Stimulated activated CD8-positive, alpha-beta memory T cell treated with anti-CD3 and anti-CD28 coated beads, Interleukin-7, amount 100 ng/mL, for 1 hour (primary cell): ENCODE results near the gene GLYAT.

Source experiments
- DNase-seq, 2 donors: peaks; one replicate each; pipeline ENCODE4 v3.0.0-alpha.2; 2020; ENCODE audit warnings: low read depth in 2 of 2

The GLYAT gene

DNA sequence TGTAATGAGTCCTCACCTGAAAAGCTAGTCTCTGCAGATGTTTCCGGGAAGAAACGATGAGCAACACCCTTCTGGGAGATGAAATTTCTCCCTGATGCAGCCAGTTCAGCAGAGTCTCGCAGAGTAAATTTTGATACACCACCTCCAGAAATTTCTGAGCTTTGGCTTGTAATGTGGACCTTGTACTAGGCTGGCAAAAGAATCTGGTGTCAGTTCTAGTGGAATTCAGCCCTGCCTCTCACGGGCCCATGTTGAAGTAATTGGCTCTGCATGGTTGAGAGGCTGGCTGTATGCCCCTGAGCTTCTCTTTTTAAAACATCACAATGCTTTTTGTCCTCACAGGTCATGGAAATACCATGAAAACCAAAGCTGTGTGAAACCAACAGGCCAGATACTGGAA, at the start of gene GLYAT:
Gene GLYAT, minus strand, starts transcription at position 125 of the 400 bp plus-strand sequence. CDS start 7,447 bp downstream, outside the sequence.
- DNase-seq: no peak

- DNase-seq: no peak
Measured at GRCh38 chr11:58781345-58781744, 49.6 kb upstream of the GLYAT start.

GRCh38 chr11:58780578-58780977, 48.8 kb upstream of the GLYAT start:
- no peak for DNase-seq

DNA sequence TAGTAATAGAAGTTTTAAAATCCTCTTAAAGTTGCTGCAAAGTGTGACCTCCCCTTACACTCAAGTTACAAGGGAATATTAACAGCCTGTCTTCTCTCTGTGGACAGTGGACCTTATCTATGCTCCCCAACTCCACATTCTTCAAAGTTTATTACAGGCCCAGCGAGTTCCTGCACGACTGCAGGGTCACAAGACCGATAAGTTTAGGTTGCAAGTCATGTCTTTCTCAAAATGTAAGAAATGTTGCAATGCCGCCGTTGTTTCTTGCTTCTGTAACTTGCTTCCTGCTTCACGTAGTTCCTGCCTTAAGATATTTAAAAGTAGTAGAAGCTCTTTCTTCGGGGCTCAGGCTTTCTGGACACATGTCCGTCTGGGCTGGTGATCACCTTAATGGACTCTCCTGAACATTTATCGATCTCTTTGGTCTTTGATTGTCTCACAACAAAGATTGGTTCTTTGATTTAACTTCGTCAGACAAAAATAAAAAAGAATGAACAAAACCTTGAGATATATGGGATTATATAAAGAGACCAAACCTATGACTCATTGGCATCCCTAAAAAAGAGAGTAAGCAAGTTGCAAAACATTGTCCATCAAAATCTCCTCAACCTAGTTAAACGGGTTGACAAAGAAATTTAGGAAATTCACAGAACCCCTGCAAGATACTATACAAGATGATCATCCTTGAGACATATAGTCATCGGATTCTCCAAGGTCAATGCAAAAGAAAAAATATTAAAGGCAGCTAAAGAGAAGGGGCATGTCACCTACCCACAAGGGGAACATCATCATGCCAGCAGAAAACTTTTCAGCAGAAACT, 45.4 kb upstream of the GLYAT start:
- DNase-seq: no peak

- DNase-seq: no peak
Measured at GRCh38 chr11:58775066-58775708, 43.4 kb upstream of the GLYAT start.

GRCh38 chr11:58774164-58774593, 42.4 kb upstream of the GLYAT start:
- DNase-seq: no peak

GRCh38 chr11:58773337-58773736, 41.6 kb upstream of the GLYAT start:
- DNase-seq: no peak

DNA sequence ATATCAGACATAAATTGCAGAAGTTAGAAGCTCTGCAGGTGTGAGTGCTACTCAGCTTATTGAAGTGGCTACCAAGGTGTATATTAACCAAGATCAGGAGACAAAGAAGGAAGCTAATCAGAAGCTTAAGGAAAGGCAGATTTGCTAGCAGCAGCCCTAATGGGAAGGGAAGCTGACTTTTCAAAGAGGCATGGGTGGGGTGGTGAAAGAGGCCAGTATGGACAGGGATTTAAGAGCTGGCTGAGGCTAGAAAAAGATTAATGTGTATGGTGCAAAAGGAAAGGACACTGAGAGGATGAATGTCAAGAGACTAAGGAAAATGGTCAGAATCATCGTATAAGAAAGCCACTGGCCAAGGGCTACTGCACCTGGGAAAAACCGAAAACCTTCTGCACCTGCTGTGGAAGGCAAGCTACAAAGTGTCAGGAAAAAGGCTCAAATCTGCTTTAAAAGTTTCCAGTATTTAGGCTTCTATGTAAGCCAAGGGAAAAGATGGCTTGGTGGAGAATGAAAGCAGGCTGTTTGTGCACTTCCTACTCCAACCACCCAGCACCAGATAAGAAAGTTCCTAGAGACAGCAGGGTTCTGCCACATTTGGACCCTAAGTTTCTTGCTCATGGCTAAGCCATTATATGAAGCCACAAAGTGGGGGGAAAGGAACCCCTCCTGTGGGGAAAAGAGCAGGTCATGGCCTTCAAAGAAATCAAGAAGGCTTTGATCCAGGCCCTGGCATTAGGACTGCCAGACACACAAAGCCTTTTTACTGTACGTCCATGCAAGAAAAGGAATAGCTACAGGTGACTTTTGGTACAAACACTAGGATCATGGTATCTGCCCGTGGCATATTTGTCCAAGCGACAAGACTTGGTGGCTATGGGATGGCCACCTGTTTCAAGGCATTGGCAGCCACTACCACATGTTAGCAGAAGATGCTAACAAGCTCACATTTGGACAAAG, 40.9 kb upstream of the GLYAT start:
- no peak for DNase-seq

- no peak for DNase-seq
Measured at GRCh38 chr11:58771458-58771855, 39.7 kb upstream of the GLYAT start.

- DNase-seq: no peak
Measured at GRCh38 chr11:58770627-58771457, 39.1 kb upstream of the GLYAT start.

- no peak for DNase-seq
Measured at GRCh38 chr11:58770166-58770565, 38.4 kb upstream of the GLYAT start.

DNA sequence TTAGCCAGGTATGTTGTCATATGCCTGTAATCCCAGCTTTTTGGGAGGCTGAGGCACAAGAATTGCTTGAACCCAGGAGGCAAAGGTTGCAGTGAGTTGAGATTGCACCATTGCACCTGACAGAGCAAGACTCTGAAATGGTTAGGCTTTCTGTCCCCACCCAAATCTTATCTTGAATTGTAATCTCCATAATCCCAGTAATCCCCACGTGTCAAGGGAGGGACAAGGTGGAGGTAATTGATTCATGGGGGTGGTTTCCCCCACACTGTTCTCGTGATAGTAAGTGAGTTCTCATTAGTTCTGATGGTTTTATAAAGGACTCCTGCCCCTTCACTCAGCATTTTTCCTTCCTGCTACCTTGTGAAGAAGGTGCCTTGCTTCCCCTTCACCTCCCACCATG, 37.6 kb upstream of the GLYAT start:
- no peak for DNase-seq

DNA sequence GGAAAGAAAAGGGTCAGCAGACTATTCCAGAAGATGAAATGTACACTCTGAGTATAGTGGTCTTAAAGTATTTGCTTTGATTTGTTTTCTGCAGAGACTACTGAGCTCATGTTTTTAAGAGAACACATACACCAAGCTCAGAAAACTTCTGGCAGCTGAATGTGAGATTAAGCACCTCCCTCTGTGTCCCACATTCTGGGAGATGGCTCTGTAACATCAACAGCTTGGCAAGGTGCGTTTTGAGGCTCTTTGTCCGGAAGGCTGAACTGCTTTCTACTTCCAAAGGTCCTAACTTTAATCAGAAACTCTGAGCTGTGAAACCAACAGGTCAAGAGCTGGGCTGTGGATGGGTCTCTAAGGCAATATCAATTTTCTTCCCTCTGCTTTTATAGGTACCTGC, 36.4 kb upstream of the GLYAT start:
- no peak for DNase-seq

DNA sequence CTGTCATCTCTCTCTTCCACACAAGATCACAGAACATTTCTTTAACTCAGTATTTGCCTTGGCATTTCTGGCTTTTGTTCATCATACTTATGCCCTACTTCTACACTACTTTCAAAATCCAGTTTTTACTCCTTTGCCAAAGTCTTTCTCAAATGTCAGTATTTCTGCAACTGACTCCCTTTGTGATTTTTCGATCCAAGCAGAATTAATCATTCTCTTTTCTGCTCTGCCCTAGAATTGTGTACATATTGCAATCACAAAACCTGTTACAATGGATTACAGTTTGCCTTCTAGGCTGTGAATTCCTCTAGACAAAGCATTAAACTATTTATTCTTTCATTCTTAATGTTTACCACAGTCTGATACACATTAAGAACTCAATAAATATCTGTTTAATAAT, 33.3 kb upstream of the GLYAT start:
- no peak for DNase-seq

DNA sequence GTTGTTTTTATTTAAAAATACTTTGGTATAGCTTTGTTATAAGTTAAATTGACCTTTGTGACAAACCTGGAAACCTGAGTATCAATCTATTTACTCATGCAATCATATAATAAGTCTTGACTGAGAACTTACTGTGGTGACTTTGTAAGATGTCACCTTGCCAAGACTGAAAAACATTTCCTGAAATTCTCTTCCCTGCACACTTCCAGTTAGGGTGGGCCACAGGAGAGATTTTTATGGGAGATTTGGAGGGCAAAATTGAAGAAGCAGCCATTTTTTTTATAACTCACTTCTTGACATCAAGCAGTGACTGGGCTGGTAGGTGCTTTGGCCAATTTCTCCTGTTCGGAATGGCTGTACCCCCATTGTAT, 31.4 kb upstream of the GLYAT start:
- no peak for DNase-seq

DNA sequence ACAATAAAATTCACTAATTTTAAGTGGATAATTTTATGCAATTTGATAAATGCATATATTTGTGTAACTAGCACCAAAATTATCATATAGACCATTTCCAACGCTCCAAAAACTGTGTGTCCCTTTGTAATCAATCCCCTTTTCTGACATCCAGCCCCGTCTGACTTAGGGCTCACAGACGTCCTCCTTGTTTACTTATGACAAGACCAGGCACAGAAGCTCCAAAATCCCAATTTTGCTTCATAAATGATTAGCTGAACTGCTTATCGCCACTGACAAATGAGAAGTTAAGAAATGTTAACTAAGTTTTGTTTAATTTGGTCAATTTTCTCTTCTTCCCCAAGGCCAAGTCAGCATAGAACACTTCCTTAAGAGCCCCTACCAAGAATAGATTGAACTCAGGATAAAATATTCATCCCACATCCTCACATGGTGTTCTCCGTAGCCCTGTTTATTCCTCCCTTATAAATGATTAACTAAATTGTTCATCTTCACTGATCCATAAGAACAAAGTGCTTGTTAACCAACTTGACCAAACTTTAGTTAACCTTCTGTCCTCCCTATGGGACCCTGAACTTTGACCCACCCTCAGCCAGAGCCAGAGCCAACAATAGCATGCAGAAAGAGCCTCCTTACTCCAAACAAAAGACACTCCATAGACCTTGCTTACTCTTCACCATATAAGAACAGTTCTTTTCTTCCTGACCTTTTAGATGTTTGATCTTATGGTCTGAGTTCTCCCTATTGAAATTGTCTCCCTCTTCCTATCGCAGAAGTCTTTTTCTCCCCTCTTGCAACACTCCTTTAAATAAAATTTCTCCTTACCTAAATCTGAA, 30.8 kb upstream of the GLYAT start:
- DNase-seq: no peak

GRCh38 chr11:58757439-58757838, 25.7 kb upstream of the GLYAT start:
- no peak for DNase-seq

- no peak for DNase-seq
Measured at GRCh38 chr11:58745705-58746364, 14.1 kb upstream of the GLYAT start.

DNA sequence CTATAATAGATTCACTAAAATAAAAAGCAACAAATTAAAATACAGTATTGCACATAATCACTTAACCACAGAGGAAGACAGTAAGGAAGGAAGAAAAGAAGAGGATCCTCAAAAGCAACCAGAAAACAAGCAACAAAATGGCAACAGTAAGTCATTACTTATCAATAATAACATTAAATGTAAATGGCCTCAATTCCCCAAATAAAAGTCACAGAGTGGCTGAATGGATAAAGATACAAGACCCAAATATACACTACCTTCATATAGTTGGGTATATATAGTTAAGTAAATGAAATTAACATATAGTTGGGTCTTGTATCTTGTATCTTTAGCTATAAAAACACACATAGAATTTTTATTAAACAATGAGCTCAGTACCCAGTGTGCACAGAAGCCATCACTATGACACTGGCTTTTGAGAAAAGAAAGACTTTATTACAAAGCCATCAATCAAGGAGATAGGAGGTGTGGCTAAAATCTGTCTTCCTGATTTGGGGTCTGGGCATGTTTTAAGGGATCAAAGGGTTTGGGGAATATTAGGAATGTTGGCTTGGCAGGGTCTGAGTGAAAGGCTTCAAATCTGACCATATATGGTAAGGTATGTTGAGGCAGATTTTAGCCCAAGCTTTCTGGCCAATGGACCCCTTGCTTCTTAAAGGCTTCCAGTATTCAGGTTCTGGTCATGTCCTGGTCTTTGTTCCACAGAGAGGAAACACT, 13.4 kb upstream of the GLYAT start:
- DNase-seq: no peak
